Measurements from ENCODE around the gene MARCHF3. TPM values are rescaled to one million over a fixed set of nuclear protein-coding genes. Genes with fewer than 3 reads are reported as not detected.
"Not testable (repeated sequence)": the region's sequence is repeated elsewhere in the genome, so short reads cannot be mapped to it uniquely, and the experiment has no call there.

The MARCHF3 gene
- total RNA-seq, 1 experiment from 2014 or later, result 0.61 TPM

DNA sequence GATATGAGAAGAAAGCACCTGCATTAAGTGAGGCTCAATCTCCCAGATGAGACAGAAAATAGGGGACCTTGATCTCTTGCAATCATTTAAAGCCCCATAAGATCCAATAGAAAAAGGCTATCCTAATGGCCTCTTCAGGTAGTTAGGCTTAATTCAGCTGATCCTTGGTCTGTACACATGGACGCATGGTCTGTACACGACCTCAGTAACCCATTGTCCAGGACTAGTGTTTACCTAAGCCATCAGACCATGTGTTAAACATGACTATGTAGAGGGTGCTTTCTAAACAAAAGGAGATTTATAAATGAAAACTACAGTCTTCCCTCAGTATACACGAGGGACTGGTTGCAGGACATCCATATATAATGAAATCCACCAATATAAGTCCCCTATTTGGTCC is 7.5 kb downstream of the MARCHF3 start:
- no peak overlapping the region for H3K27ac Mint-ChIP-seq (ENCODE audit: unreplicated experiment)
- no peaks in the 10 kb centered on the region for H3K9me3 Mint-ChIP-seq (ENCODE audit: unreplicated experiment)
- no peak overlapping the region for H3K4me3 Mint-ChIP-seq (ENCODE audit: unreplicated experiment)
- Histone ChIP-seq H3K27me3 (replicated peaks; ENCODE audit: control insufficient read depth, insufficient read depth, low read length) (no peaks in the 10 kb centered on the region), H3K9me3 (no peaks in the 10 kb centered on the region), H3K36me3 (ENCODE audit: control insufficient read depth, insufficient read depth, low read length) (no peaks in the 10 kb centered on the region), H3K4me3 (ENCODE audit: low read depth, low read length) (no peak overlapping the region), H3K4me1 (no peaks in the 10 kb centered on the region)
- H3K36me3 Mint-ChIP-seq (ENCODE audit: insufficient read depth, unreplicated experiment), result no peaks in the 10 kb centered on the region
- intact Hi-C loops (cut with micrococcal nuclease; ENCODE audit: unreplicated experiment), result no loop called here
- peaks cover 25% of the 10 kb centered on the region for H3K27me3 Mint-ChIP-seq (ENCODE audit: insufficient read depth, unreplicated experiment)
- H3K4me1 Mint-ChIP-seq (ENCODE audit: low read depth, unreplicated experiment), result no peaks in the 10 kb centered on the region
- CTCF ChIA-PET, result no interaction called here
- DNase-seq, result no peak
- BruUV-seq (replicated peaks), result no TSS peak
- POLR2A ChIA-PET, result no interaction called here
- TF ChIP-seq, protein P1, sequence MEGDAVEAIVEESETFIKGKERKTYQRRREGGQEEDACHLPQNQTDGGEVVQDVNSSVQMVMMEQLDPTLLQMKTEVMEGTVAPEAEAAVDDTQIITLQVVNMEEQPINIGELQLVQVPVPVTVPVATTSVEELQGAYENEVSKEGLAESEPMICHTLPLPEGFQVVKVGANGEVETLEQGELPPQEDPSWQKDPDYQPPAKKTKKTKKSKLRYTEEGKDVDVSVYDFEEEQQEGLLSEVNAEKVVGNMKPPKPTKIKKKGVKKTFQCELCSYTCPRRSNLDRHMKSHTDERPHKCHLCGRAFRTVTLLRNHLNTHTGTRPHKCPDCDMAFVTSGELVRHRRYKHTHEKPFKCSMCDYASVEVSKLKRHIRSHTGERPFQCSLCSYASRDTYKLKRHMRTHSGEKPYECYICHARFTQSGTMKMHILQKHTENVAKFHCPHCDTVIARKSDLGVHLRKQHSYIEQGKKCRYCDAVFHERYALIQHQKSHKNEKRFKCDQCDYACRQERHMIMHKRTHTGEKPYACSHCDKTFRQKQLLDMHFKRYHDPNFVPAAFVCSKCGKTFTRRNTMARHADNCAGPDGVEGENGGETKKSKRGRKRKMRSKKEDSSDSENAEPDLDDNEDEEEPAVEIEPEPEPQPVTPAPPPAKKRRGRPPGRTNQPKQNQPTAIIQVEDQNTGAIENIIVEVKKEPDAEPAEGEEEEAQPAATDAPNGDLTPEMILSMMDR (IDR thresholded peaks at IDR 0.05; ENCODE audit: insufficient read depth in 1 of 2, low read depth in 1 of 2, low read length in 1 of 2, severe bottlenecking in 1 of 2, unreplicated experiment in 1 of 2), result no peak

DNA sequence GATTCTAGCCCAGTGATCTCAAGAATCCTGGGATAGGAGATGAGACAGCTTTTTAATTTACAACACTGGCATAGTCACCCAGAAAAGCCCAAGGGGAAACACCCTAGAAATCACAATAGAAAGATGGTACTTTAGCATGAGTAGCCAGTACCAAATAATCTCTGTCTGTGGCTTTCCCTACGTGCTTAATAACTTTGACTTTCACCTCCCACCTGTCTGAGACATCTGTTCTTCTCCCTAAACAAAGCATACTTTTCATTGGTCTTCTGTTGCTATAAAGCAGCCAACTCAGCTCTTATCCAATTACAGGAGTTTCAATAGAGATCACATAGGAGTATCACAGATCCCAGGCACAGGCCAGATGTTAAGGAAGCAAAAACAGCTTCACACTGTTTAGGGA is 10.4 kb downstream of the MARCHF3 start:
- Mint-ChIP-seq H3K27me3 (ENCODE audit: insufficient read depth, unreplicated experiment) (peaks cover 18% of the 10 kb centered on the region), H3K4me3 (ENCODE audit: unreplicated experiment) (no peak overlapping the region), H3K9me3 (ENCODE audit: unreplicated experiment) (no peaks in the 10 kb centered on the region), H3K27ac (ENCODE audit: unreplicated experiment) (no peak overlapping the region), H3K4me1 (ENCODE audit: low read depth, unreplicated experiment) (no peaks in the 10 kb centered on the region), H3K36me3 (ENCODE audit: insufficient read depth, unreplicated experiment) (no peaks in the 10 kb centered on the region)
- no peak for DNase-seq
- no peaks in the 10 kb centered on the region for H3K9me3 ChIP-seq
- BruUV-seq (replicated peaks), result no TSS peak
- no peak overlapping the region for H3K4me3 ChIP-seq (ENCODE audit: low read depth, low read length)
- TF ChIP-seq, protein P1 (IDR thresholded peaks at IDR 0.05; ENCODE audit: insufficient read depth in 1 of 2, low read depth in 1 of 2, low read length in 1 of 2, severe bottlenecking in 1 of 2, unreplicated experiment in 1 of 2), result no peak
- POLR2A ChIA-PET, result no interaction called here
- H3K4me1 ChIP-seq, result no peaks in the 10 kb centered on the region
- no peaks in the 10 kb centered on the region for H3K36me3 ChIP-seq (ENCODE audit: control insufficient read depth, insufficient read depth, low read length)
- no peaks in the 10 kb centered on the region for H3K27me3 ChIP-seq (replicated peaks; ENCODE audit: control insufficient read depth, insufficient read depth, low read length)
- intact Hi-C loops (cut with micrococcal nuclease; ENCODE audit: unreplicated experiment), result no loop called here
- CTCF ChIA-PET, result no interaction called here

- H3K27me3 ChIP-seq (replicated peaks; ENCODE audit: control insufficient read depth, insufficient read depth, low read length); intact Hi-C loops (cut with micrococcal nuclease; ENCODE audit: unreplicated experiment); H3K4me1 Mint-ChIP-seq (ENCODE audit: low read depth, unreplicated experiment); POLR2A ChIA-PET; H3K4me1 ChIP-seq; H3K9me3 ChIP-seq; H3K36me3 ChIP-seq (ENCODE audit: control insufficient read depth, insufficient read depth, low read length); H3K9me3 Mint-ChIP-seq (ENCODE audit: unreplicated experiment); H3K27me3 Mint-ChIP-seq (ENCODE audit: insufficient read depth, unreplicated experiment); DNase-seq; H3K4me3 ChIP-seq (ENCODE audit: low read depth, low read length); H3K27ac Mint-ChIP-seq (ENCODE audit: unreplicated experiment); BruUV-seq (replicated peaks); H3K4me3 Mint-ChIP-seq (ENCODE audit: unreplicated experiment); H3K36me3 Mint-ChIP-seq (ENCODE audit: insufficient read depth, unreplicated experiment): not testable (repeated sequence)
- CTCF ChIA-PET, result interaction anchor here (1.7 kb wide), 1 partner anchor 14 kb away, joined by 4 read pairs; no protein-coding TSS in a partner anchor
Observed at GRCh38 chr5:127016722-127017121, 13.6 kb downstream of the MARCHF3 start.

DNA sequence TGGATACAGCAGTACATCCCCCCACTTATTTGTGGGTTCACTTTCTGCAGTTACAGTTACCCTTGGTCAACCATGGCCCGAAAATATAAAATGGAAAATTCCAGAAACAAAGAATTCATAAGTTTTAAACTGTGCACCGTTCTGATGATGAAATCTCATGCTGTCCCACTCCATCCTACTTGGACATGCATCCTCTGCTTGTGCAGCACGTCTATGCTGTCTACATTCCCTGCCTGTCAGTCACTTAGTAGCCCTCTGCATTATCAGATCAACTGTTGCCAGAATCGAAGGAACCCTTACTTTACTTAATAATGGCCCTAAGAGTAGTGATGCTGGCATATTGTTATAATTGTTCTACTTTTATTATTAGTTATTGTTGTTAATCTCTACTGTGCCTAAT is 14.6 kb downstream of the MARCHF3 start:
- H3K27me3 ChIP-seq (replicated peaks; ENCODE audit: control insufficient read depth, insufficient read depth, low read length), result no peaks in the 10 kb centered on the region
- Mint-ChIP-seq H3K36me3 (ENCODE audit: insufficient read depth, unreplicated experiment) (no peaks in the 10 kb centered on the region), H3K27me3 (ENCODE audit: insufficient read depth, unreplicated experiment) (peaks cover 3% of the 10 kb centered on the region), H3K27ac (ENCODE audit: unreplicated experiment) (no peak overlapping the region), H3K9me3 (ENCODE audit: unreplicated experiment) (no peaks in the 10 kb centered on the region), H3K4me3 (ENCODE audit: unreplicated experiment) (no peak overlapping the region), H3K4me1 (ENCODE audit: low read depth, unreplicated experiment) (no peaks in the 10 kb centered on the region)
- TF ChIP-seq, protein P1 (IDR thresholded peaks at IDR 0.05; ENCODE audit: insufficient read depth in 1 of 2, low read depth in 1 of 2, low read length in 1 of 2, severe bottlenecking in 1 of 2, unreplicated experiment in 1 of 2), result no peak
- no peaks in the 10 kb centered on the region for H3K4me1 ChIP-seq
- H3K9me3 ChIP-seq, result no peaks in the 10 kb centered on the region; the same call in 1 of the 2 replicates
- H3K36me3 ChIP-seq (ENCODE audit: control insufficient read depth, insufficient read depth, low read length), result no peaks in the 10 kb centered on the region
- no TSS peak for BruUV-seq (replicated peaks)
- DNase-seq, result no peak
- ChIA-PET CTCF (no interaction called here), POLR2A (no interaction called here)
- no peak overlapping the region for H3K4me3 ChIP-seq (ENCODE audit: low read depth, low read length)
- intact Hi-C loops (cut with micrococcal nuclease; ENCODE audit: unreplicated experiment), result no loop called here
